GM12878 (cell line): ENCODE measurements around the gene MVP.

ENCODE experiments used
- ATF3 ChIP-seq: IDR thresholded peaks from 2 replicates; pipeline ENCODE4 v1.6.1; 2011; ENCODE audit warnings: low read depth, mild to moderate bottlenecking, low read length, moderate library complexity, borderline replicate concordance; ENCODE audit errors: extremely low read depth
- CEBPB ChIP-seq, 2 experiments: fragments of 150-350 bp in 1 of 2; IDR thresholded peaks; 2 replicates each; pipeline ENCODE4 v1.6.1; 2012 to 2014; ENCODE audit warnings: low read depth in 2 of 2, low read length in 2 of 2, borderline replicate concordance in 1 of 2, inconsistent platforms in 1 of 2
- CREB1 ChIP-seq: IDR thresholded peaks from 2 replicates; pipeline ENCODE4 v1.6.1; 2012; ENCODE audit warnings: low read depth, mild to moderate bottlenecking, inconsistent platforms
- CTCF ChIP-seq, 3 experiments: IDR thresholded peaks in 2 of 3; conservative IDR thresholded peaks in 1 of 3; 2 replicates each; pipeline ENCODE4 v1.5.1; 2011; ENCODE audit warnings: low read depth in 3 of 3, low read length in 3 of 3, mild to moderate bottlenecking in 3 of 3, control low read depth in 2 of 3, moderate library complexity in 2 of 3, inconsistent platforms in 1 of 3, mixed read lengths in 1 of 3; ENCODE audit not compliant: control insufficient read depth in 2 of 3, insufficient read depth in 1 of 3; ENCODE audit errors: extremely low read depth in 1 of 3
- POLR2A ChIP-seq: IDR thresholded peaks from 2 replicates; pipeline ENCODE4 v1.6.1; 2011; ENCODE audit warnings: low read depth, mild to moderate bottlenecking, low read length
- RAD21 ChIP-seq: IDR thresholded peaks from 2 replicates; pipeline ENCODE4 v1.6.1; 2011; ENCODE audit warnings: mild to moderate bottlenecking, low read depth, low read length, moderate library complexity; ENCODE audit not compliant: insufficient read depth
- SMC3 ChIP-seq: IDR thresholded peaks from 2 replicates; pipeline ENCODE4 v1.6.1; 2011; ENCODE audit warnings: low read length, improper control_type of control experiment, borderline replicate concordance
- TF ChIP-seq, protein P1 (sequence below): fragments of 450-650 bp; IDR thresholded peaks from 2 replicates; pipeline ENCODE4 v1.6.1; 2018; ENCODE audit warnings: borderline replicate concordance, mild to moderate bottlenecking; ENCODE audit not compliant: partially characterized antibody

GRCh38 chr16:29816694-29817441, 3.4 kb upstream of the MVP start:
- TF ChIP-seq RAD21: no peak
- peak in 2 of 3 experiments; percentile 30 to 37; a peak in 2 of 6 replicates for TF ChIP-seq CTCF (IDR thresholded peaks at IDR 0.05 in 2 of 3, conservative IDR thresholded peaks at IDR 0.05 in 1 of 3; ENCODE audit: control insufficient read depth in 2 of 3, extremely low read depth in 1 of 3, insufficient read depth in 1 of 3, low read depth in 3 of 3, low read length in 3 of 3)
- no peak for TF ChIP-seq CREB1
- no peak for TF ChIP-seq CEBPB (IDR thresholded peaks at IDR 0.05; ENCODE audit: borderline replicate concordance in 1 of 2, low read depth in 2 of 2, low read length in 2 of 2)
- TF ChIP-seq, protein P1, sequence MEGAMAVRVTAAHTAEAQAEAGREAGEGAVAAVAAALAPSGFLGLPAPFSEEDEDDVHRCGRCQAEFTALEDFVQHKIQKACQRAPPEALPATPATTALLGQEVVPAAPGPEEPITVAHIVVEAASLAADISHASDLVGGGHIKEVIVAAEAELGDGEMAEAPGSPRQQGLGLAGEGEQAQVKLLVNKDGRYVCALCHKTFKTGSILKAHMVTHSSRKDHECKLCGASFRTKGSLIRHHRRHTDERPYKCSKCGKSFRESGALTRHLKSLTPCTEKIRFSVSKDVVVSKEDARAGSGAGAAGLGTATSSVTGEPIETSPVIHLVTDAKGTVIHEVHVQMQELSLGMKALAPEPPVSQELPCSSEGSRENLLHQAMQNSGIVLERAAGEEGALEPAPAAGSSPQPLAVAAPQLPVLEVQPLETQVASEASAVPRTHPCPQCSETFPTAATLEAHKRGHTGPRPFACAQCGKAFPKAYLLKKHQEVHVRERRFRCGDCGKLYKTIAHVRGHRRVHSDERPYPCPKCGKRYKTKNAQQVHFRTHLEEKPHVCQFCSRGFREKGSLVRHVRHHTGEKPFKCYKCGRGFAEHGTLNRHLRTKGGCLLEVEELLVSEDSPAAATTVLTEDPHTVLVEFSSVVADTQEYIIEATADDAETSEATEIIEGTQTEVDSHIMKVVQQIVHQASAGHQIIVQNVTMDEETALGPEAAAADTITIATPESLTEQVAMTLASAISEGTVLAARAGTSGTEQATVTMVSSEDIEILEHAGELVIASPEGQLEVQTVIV: no peak
- TF ChIP-seq POLR2A: no peak
- no peak for TF ChIP-seq ATF3
- TF ChIP-seq SMC3: no peak
